ENCODE results near the gene DYRK1A.

DNA sequence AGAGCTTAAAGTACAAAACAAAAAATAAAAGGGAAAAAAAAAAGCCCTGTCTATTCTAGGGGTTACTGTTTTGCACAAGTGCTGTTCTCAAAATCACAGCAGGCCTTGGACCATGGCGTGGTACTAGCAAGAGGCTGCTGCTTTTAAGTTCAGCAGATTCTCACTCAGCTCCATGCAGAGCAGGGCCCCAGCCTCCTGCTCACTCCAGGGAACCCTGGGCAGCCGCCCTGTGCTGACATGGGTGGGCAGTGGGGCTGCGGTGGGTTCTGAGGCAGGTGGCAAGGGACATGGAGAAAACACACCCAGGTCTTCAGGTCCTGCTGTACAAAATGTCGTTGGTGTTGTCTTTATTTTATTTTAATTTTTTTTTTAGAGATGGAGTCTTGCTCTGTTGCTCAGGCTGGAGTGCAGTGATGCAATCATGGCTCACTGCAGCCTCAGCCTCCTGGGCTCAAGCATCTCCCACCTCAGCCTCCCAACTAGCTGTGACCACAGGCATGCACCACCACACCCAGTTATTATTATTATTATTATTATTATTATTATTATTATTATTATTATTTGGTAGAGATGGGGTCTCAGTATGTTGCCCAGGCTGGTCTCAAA is 170.9 kb downstream of the DYRK1A start:
- TF ChIP-seq CTCF (conservative IDR thresholded peaks at IDR 0.05; ENCODE audit: low read length): no peak
- no peak for TF ChIP-seq EZH2phosphoT487 (IDR thresholded peaks at IDR 0.05; ENCODE audit: borderline replicate concordance, low read depth, low read length)
